Vagina (tissue), 2 donors: Measurements from ENCODE around the gene CELA3A. TPM values are rescaled to one million over a fixed set of nuclear protein-coding genes. Genes with fewer than 3 reads are reported as not detected.

ENCODE experiments used
- DNase-seq, 2 donors: peaks; one replicate each; pipeline ENCODE4 v3.0.0-alpha.2; 2017; ENCODE audit errors: extremely low spot score in 2 of 2
- H3K27ac ChIP-seq: fragments of 200-600 bp; sonication (generic); one replicate; pipeline ENCODE4 v1.5.1; 2019
- H3K27me3 ChIP-seq: fragments of 200-600 bp; sonication (generic); one replicate; pipeline ENCODE4 v1.5.1; 2019
- H3K36me3 ChIP-seq, 2 donors: fragments of 200-600 bp; sonication (generic); one replicate each; pipeline ENCODE4 v1.5.1; 2017 to 2019
- H3K4me1 ChIP-seq: fragments of 200-600 bp; sonication (generic); one replicate; pipeline ENCODE4 v1.5.1; 2019
- H3K4me3 ChIP-seq, 2 donors: fragments of 200-600 bp; sonication (generic); 1 replicate in 1 of 2; 2 replicates in 1 of 2; pipeline ENCODE4 v1.5.1; 2016 to 2019
- H3K9me3 ChIP-seq: fragments of 200-600 bp; sonication (generic); one replicate; pipeline ENCODE4 v1.5.1; 2019
- CTCF ChIP-seq, 3 experiments: fragments of 450-650 bp in 2 of 3; fragments of 200-600 bp in 1 of 3; sonication (generic) in 1 of 3; IDR thresholded peaks; one replicate each; pipeline ENCODE4 v1.5.1; 2017 to 2019; ENCODE audit warnings: antibody characterized with exemption in 3 of 3, mild to moderate bottlenecking in 2 of 3, moderate library complexity in 2 of 3
- POLR2A ChIP-seq, 2 donors: fragments of 450-650 bp; IDR thresholded peaks; one replicate each; pipeline ENCODE4 v1.6.1; 2017; ENCODE audit warnings: antibody characterized with exemption in 2 of 2, mild to moderate bottlenecking in 2 of 2, moderate library complexity in 2 of 2
- POLR2AphosphoS5 ChIP-seq, 2 donors: sonication (generic); formaldehyde crosslinking; IDR thresholded peaks; one replicate each; pipeline ENCODE4 v1.9.0; 2017; ENCODE audit warnings: antibody characterized with exemption in 2 of 2, mild to moderate bottlenecking in 2 of 2, low read depth in 1 of 2; ENCODE audit not compliant: insufficient read depth in 1 of 2
- intact Hi-C: fragments of 100-400 bp; cut with DNase I; formaldehyde crosslinking; loops from one replicate; pipeline ENCODE4 v1.15.1; 2023
- total RNA-seq: library from RNA; depleted of rRNA; stranded (reverse); fragments of >200 nt; gene quantifications from one replicate; pipeline ENCODE4 v1.2.3, GENCODE V29; 2016

The CELA3A gene
- total RNA-seq, 1 donor from 2014 or later: not detected

DNA sequence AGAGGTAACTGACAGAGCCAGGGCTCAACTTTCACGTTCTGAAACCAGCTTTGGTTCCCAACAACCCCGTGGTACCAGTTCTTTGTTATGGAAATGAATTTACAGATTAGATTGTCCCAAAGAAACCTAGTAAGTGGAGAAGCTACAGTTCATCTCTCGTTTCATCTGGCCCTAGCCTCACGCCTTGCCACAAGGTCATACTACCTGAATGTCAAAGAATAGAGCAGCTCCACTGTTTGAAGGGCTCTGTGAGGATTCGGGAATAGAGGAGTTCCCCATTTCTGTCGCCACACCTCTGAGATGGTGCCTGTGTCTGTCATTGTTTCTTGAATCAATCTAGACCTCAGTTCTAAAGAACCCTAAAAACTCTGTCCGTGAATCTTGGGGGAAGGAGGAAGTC lies 36.1 kb downstream of the CELA3A start:
- Histone ChIP-seq H3K9me3 (no peaks in the 10 kb centered on the region), H3K4me3 (no peak overlapping the region), H3K27me3 (no peaks in the 10 kb centered on the region), H3K27ac (no peak overlapping the region), H3K4me1 (peaks cover 15% of the 10 kb centered on the region), H3K36me3 (no peaks in the 10 kb centered on the region)
- intact Hi-C loops: no loop called here
- TF ChIP-seq POLR2AphosphoS5 (IDR thresholded peaks at IDR 0.05; ENCODE audit: insufficient read depth in 1 of 2, low read depth in 1 of 2) (no peak), POLR2A (IDR thresholded peaks at IDR 0.05) (no peak), CTCF (IDR thresholded peaks at IDR 0.05) (no peak)
- no peak for DNase-seq

DNA sequence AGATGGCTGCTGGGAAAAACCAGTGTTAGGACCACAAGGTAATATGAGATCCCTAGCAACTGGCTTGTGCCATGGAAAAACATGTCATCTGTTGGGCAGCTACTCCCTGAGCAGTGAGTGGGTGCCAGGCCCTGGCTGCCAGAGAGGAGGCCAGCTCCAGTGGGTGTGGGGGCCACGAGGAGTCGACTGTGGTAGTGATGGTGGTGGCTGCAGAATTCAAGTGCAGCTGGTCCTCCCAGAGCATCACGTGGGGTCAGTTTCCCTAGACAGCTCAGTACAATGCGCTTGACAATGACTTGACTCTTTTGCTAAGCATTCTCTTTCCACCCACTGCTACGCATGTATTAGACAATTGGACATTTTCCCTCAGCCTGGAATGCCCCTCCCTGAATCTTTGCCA lies 36.6 kb downstream of the CELA3A start:
- H3K9me3 ChIP-seq: no peaks in the 10 kb centered on the region
- intact Hi-C loops: no loop called here
- no peak overlapping the region for H3K4me3 ChIP-seq
- H3K36me3 ChIP-seq: no peaks in the 10 kb centered on the region
- no peak for DNase-seq
- no peak for TF ChIP-seq CTCF (IDR thresholded peaks at IDR 0.05)
- no peak overlapping the region for H3K27ac ChIP-seq
- H3K4me1 ChIP-seq: peaks cover 15% of the 10 kb centered on the region
- H3K27me3 ChIP-seq: no peaks in the 10 kb centered on the region

GRCh38 chr1:22039594-22040285 lies 38.3 kb downstream of the CELA3A start:
- H3K36me3 ChIP-seq: no peaks in the 10 kb centered on the region
- intact Hi-C loops: no loop called here
- TF ChIP-seq POLR2A (IDR thresholded peaks at IDR 0.05) (no peak), POLR2AphosphoS5 (IDR thresholded peaks at IDR 0.05; ENCODE audit: insufficient read depth in 1 of 2, low read depth in 1 of 2) (no peak), CTCF (IDR thresholded peaks at IDR 0.05) (no peak)
- H3K9me3 ChIP-seq: no peaks in the 10 kb centered on the region
- peaks cover 27% of the 10 kb centered on the region for H3K4me1 ChIP-seq
- H3K4me3 ChIP-seq: no peak overlapping the region
- no peak for DNase-seq
- H3K27ac ChIP-seq: peak overlapping the region; percentile 41
- H3K27me3 ChIP-seq: no peaks in the 10 kb centered on the region

GRCh38 chr1:22040286-22040623 lies 38.8 kb downstream of the CELA3A start:
- DNase-seq: no peak
- no peaks in the 10 kb centered on the region for H3K9me3 ChIP-seq
- no peaks in the 10 kb centered on the region for H3K36me3 ChIP-seq
- H3K27ac ChIP-seq: peak overlapping the region; percentile 41
- H3K27me3 ChIP-seq: no peaks in the 10 kb centered on the region
- no peak for TF ChIP-seq POLR2AphosphoS5 (IDR thresholded peaks at IDR 0.05; ENCODE audit: insufficient read depth in 1 of 2, low read depth in 1 of 2)
- TF ChIP-seq CTCF (IDR thresholded peaks at IDR 0.05): no peak
- no peak for TF ChIP-seq POLR2A (IDR thresholded peaks at IDR 0.05)
- intact Hi-C loops: no loop called here
- peaks cover 27% of the 10 kb centered on the region for H3K4me1 ChIP-seq
- no peak overlapping the region for H3K4me3 ChIP-seq

- Histone ChIP-seq H3K9me3 (no peaks in the 10 kb centered on the region), H3K4me3 (no peak overlapping the region), H3K4me1 (peaks cover 27% of the 10 kb centered on the region), H3K27ac (no peak overlapping the region), H3K36me3 (no peaks in the 10 kb centered on the region), H3K27me3 (no peaks in the 10 kb centered on the region)
- DNase-seq: no peak
- intact Hi-C loops: no loop called here
- TF ChIP-seq POLR2A (IDR thresholded peaks at IDR 0.05) (no peak), POLR2AphosphoS5 (IDR thresholded peaks at IDR 0.05; ENCODE audit: insufficient read depth in 1 of 2, low read depth in 1 of 2) (peak in 1 of 2 donors; percentile 84)
These were observed 40.0 kb downstream of the CELA3A start for GRCh38 chr1:22041505-22041904.
